Measurements from ENCODE around the gene SLC49A4.

DNA sequence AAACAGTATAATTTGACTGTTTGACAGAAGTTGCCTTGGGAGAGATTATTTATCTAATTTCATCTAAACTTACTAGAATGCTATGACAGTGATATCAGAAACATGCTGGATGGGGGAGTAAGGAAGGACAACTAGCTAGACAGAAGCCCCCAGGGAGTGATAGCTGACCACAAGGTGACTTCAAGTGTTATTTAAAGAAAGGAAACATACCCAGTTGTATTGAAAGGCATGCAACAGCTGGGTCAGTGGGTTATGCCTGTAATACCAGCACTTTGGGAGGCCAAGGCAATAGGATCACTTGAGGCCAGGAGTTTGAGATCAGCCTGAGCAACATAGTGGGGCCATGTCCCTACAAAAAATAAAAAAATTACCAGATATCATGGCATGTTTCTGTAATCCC is 69.6 kb downstream of the SLC49A4 start:
- TF ChIP-seq, protein P1, sequence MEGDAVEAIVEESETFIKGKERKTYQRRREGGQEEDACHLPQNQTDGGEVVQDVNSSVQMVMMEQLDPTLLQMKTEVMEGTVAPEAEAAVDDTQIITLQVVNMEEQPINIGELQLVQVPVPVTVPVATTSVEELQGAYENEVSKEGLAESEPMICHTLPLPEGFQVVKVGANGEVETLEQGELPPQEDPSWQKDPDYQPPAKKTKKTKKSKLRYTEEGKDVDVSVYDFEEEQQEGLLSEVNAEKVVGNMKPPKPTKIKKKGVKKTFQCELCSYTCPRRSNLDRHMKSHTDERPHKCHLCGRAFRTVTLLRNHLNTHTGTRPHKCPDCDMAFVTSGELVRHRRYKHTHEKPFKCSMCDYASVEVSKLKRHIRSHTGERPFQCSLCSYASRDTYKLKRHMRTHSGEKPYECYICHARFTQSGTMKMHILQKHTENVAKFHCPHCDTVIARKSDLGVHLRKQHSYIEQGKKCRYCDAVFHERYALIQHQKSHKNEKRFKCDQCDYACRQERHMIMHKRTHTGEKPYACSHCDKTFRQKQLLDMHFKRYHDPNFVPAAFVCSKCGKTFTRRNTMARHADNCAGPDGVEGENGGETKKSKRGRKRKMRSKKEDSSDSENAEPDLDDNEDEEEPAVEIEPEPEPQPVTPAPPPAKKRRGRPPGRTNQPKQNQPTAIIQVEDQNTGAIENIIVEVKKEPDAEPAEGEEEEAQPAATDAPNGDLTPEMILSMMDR (IDR thresholded peaks at IDR 0.05): no peak
- no peak for TF ChIP-seq POLR2A (IDR thresholded peaks at IDR 0.05)
